HG03139 (cell line): Measurements from ENCODE around the gene FOXL1.

Experiments
- ATAC-seq: cut with Tn5 transposase; IDR thresholded peaks from one replicate; pipeline ENCODE4 v1.9.1; 2021; ENCODE audit not compliant: unreplicated experiment

The FOXL1 gene

DNA sequence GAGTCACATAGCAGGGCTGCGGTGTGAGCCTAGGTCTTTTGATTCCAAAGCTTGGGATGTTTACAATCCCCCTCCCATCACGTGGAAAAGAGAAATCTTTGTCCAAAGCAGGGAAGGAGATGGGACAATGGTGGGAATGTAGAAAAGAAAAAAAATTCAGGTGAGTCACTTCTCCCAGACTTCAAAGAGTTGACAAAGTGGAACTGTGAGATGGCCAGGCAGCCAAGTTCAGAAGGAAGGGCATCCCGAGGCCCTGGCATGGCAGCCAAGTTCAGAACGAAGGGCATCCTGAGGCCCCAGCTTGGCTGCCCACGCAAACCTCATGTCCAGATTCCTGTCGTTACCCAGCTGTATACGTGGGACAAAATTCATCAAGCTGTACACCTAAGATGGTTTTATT is 47.5 kb downstream of the FOXL1 start:
- ATAC-seq: no peak

- ATAC-seq: no peak
Observed at GRCh38 chr16:86626284-86626683, 47.9 kb downstream of the FOXL1 start.

DNA sequence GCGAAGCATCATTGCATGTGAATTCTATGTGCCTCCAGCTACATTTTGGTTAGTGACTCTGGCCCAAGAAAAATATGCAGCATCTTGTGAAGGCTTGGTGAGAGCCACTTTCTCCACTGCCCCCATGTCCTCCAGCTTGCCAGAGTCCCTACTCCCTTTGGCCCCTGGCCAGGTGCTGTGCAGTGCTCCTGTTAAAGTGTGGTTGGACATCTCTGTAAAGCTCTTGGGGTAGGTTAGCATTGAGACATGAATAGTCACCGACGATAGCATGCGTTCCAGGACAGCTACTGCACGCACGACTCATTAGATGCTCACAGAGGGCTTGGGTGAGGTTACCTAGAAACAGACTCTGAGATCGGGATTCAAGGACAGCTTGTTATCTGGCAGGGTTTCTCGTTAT is 48.6 kb downstream of the FOXL1 start:
- no peak for ATAC-seq

DNA sequence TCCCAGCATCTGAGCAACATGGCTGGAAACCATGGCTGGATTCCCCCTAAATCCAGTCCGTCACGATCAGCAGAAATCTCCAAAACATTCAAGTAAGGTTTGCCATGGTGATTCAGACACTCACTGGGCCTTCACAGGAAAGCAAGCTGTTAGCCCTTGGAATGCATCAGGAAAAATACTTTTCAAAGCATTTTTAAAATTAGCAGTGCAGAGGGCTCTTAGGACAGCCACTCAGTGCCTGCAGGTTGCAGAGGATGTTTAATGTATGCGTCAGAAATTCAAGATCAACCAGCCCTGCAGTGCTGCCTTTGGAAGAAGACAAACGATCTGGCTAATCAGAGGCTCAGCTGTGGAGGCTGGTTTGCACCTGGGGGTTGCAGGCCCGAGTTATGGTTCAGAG is 50.3 kb downstream of the FOXL1 start:
- ATAC-seq: no peak

- no peak for ATAC-seq
Observed at GRCh38 chr16:86630471-86630870, 52.1 kb downstream of the FOXL1 start.

GRCh38 chr16:86631444-86631843 is 53.1 kb downstream of the FOXL1 start:
- no peak for ATAC-seq
